GM19240 (cell line): ENCODE results near the gene ZNF592.

Source experiments
- DNase-seq: peaks from one replicate; pipeline ENCODE4 v3.0.0; 2011; ENCODE audit warnings: low spot score; ENCODE audit not compliant: insufficient read length

The ZNF592 gene

GRCh38 chr15:84805221-84805620 lies 56.8 kb downstream of the ZNF592 start:
- DNase-seq = no peak

- DNase-seq = no peak
Observed at GRCh38 chr15:84807228-84807627, 58.8 kb downstream of the ZNF592 start.

GRCh38 chr15:84810073-84810840 lies 61.9 kb downstream of the ZNF592 start:
- DNase-seq = no peak

- DNase-seq = no peak
Observed at GRCh38 chr15:84811151-84811550, 62.8 kb downstream of the ZNF592 start.

GRCh38 chr15:84811828-84812227 lies 63.4 kb downstream of the ZNF592 start:
- DNase-seq = no peak

- no peak for DNase-seq
Observed at GRCh38 chr15:84812842-84813241, 64.5 kb downstream of the ZNF592 start.

GRCh38 chr15:84813435-84813834 lies 65.0 kb downstream of the ZNF592 start:
- no peak for DNase-seq

GRCh38 chr15:84813931-84814330 lies 65.5 kb downstream of the ZNF592 start:
- no peak for DNase-seq

GRCh38 chr15:84814916-84815315 lies 66.5 kb downstream of the ZNF592 start:
- no peak for DNase-seq

- no peak for DNase-seq
Observed at GRCh38 chr15:84816694-84817465, 68.5 kb downstream of the ZNF592 start, which contains the start of gene ALPK3. Gene ALPK3, plus strand, starts transcription at chr15:84817356. Its CDS starts 97 bp downstream, at chr15:84817453.

GRCh38 chr15:84817466-84818081 lies 69.2 kb downstream of the ZNF592 start:
- no peak for DNase-seq

- no peak for DNase-seq
Observed at GRCh38 chr15:84818261-84819131, 70.1 kb downstream of the ZNF592 start.

- DNase-seq = no peak
Observed at GRCh38 chr15:84819291-84819768, 70.9 kb downstream of the ZNF592 start.

GRCh38 chr15:84819791-84820190 lies 71.4 kb downstream of the ZNF592 start:
- no peak for DNase-seq

GRCh38 chr15:84821501-84822021 lies 73.2 kb downstream of the ZNF592 start:
- no peak for DNase-seq

- DNase-seq = no peak
Observed at GRCh38 chr15:84822653-84823281, 74.4 kb downstream of the ZNF592 start.

- no peak for DNase-seq
Observed at GRCh38 chr15:84823282-84823878, 75.0 kb downstream of the ZNF592 start.

GRCh38 chr15:84824260-84825007 lies 76.0 kb downstream of the ZNF592 start:
- no peak for DNase-seq

- no peak for DNase-seq
Observed at GRCh38 chr15:84826369-84826823, 78.0 kb downstream of the ZNF592 start.
